ENCODE results near the gene ASB6.

ASB6 gene

DNA sequence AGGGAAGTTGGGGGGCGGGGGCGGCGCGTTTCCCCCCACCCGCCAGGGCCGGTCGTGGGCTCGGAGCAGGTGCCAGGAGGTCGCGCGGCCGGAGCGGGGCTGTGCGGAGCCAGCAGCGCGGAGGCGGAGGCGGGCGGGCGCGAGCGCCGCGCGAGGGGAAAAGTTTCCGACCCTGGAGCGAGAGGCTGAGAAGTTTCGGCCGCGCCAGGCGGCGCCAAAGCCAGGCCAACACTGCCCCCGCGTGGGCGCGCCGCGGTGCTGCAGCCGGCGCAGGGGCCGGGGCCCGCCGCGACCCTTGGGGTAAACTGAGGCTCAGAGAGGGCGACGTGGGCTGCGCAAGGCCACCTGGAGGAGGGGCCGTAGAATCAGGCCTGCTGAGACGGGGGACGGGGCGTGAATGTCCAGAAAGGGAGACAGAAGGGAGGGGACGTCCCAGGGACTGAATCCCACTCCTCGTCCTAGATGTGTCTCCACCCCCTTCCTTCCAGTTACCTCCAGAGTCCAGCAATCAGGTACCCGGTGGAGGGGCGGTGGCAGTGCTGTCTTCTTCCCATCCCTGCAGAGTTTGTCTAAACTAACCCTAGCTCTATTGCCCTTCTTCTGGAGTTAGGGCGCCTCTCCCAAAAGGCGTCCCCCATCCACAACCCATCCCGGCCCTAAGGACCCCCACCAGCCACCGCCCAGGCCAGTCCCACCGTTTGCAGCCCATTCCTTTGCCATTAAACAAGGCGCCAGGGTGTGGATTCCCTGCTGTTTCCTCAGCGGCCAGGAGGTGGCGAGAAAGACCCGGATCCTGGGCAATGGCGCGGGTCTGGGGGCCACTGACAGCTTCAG lies 31.3 kb downstream of the ASB6 start:
- TF ChIP-seq, protein P1, sequence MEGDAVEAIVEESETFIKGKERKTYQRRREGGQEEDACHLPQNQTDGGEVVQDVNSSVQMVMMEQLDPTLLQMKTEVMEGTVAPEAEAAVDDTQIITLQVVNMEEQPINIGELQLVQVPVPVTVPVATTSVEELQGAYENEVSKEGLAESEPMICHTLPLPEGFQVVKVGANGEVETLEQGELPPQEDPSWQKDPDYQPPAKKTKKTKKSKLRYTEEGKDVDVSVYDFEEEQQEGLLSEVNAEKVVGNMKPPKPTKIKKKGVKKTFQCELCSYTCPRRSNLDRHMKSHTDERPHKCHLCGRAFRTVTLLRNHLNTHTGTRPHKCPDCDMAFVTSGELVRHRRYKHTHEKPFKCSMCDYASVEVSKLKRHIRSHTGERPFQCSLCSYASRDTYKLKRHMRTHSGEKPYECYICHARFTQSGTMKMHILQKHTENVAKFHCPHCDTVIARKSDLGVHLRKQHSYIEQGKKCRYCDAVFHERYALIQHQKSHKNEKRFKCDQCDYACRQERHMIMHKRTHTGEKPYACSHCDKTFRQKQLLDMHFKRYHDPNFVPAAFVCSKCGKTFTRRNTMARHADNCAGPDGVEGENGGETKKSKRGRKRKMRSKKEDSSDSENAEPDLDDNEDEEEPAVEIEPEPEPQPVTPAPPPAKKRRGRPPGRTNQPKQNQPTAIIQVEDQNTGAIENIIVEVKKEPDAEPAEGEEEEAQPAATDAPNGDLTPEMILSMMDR (IDR thresholded peaks at IDR 0.05): peak; percentile 90

DNA sequence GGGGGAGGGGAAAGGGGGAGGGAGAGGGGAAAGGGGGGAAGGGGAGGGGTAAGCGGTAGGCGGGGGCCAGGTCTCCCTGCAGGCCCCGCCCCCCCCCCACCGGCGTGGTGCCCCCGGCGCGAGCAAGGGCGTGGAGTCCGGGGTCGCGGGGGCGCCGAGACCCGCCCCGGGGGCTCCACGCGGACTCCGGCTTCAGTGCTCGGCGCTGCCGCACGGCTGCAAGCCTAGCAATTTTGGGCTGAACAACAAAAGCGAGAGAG lies 31.8 kb downstream of the ASB6 start:
- TF ChIP-seq, protein P1 (IDR thresholded peaks at IDR 0.05): no peak

DNA sequence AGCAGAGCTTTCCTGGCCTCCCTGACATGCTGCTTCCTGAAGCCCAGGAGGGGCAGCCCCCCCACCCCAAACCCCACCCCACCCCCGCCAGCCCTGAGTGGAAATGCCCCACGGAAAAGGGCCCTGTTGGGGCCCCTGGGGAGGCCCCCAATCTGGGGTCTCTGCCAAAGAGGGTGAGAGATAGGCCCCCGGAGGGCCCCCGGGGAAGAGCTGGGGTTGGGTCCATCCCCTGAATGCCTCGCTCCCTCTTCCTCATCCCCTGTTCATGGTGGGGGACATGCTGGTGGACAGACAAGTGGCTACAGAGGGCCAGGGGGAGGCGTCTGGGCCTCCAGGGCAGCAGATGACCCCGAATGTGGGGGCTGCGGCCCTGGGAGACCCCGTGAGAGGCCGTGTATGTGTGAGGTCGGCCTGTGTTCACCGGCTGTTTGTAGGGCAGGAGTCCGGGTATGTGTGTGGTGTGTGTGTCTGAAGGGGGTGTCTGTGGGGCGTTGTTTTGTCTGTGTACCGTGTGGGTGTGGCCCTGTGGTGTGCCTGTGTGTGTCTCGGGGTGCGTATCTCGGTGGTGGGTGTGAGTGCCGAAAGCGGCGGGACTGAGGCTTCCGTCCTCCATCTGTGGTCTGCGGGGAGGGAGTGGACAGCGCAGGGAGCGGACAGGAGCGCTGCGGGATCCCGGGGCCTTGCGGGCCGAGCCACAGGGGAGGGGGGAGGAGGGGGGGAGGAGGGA lies 32.3 kb downstream of the ASB6 start:
- TF ChIP-seq, protein P1 (IDR thresholded peaks at IDR 0.05): no peak

DNA sequence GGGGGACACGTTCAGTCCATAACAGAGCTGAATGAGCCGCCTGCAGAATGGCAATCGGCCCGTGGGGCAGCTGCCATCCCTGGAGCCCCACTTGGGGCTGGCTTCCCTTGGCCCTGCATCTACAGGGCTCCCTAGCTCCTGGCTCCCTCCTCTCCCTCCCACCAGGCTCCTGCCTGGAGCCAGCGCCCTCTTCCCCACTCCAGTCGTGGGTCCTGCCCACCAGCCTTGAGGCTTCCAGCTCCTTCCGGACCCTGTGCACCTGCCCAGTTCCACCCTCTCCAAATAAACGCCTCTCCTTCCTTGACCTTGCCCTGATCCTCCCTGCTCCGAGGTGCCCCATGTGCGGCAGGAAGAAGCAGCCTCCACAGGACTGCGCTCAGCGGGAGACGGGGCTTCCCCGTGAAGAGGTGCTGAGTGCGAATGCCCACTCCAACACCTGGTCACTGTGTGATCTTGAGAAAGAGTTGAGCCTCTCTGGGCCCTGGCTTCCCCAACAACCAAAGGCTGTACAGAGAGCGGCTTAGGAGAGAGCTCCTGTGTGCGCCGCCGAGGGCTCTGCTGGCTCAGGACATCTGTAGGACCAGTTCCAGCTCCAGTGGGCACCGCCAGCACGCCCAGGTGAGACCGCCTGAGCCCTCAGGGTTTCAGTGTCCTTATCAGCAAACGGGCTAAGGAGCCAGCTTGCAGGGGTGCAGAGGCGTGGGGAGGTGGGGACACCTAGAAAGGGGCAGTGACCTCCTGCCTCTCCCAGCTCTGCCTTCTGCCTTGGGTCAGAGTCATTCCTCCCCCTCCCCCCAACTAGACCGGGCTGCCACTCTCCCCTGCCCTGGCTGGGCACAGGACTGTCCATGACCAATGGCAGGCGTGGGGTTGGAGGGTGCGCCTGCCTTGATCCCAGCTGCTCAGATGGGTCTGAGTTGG lies 33.1 kb downstream of the ASB6 start:
- TF ChIP-seq, protein P1 (IDR thresholded peaks at IDR 0.05): no peak

DNA sequence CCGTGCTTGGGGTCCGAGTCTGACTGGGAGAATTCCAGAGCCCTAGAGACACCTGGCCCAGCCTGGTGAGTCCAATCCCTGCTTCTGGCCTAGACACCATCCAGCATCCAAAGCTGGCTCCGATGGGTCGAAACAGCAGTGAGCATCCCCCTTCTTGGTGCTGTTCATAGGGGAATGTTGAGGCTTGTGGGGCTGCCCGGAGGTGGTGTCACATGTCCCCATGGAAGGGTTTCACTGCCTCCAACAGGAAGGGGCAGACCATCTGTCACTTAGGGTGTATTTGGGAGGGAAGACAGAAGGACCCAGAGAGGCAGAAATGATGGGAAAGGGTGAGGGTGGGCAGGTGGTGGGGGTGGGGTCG lies 34.9 kb downstream of the ASB6 start:
- TF ChIP-seq, protein P1 (IDR thresholded peaks at IDR 0.05): no peak

DNA sequence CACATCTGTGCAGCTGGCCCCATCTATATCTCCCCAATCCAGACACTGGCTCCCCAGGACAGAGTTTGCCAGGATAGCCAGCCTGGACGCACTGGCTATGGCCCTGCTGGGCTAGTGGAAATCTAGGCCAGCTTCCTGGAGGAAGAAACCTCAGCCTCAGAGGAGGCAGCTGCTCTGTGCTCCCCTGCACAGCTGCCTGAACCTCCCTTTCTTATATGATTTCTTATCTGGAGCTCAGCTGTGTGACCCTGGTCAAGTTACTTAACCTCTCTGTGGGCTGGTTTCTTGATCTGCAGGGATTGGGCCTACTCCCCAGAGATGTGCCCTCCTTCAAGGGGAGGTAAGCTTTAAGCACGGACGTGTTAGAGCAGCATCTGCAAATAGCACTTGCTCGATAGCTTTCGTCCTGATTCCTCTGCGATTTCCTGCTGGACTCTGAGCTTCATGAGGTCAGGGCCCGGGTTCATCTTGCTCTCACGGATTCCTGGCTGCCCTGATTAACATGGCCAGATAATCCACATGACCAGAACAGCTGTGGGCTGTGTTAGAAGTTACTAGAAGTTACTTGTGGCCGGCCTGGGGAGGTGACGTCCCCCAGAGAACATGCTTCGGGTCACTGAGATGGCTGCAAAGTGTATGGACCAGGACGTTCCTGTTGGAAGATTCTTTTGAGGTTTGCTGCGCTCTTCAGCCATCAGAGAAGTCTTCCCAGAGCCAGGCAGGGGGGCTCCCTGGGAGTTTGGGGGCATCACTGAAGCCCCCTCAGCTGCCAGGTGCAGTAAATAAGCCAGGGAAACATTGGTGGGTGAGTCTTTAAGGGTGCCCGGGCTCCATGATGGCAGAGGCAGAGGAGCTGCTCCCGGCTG lies 35.6 kb downstream of the ASB6 start:
- TF ChIP-seq, protein P1 (IDR thresholded peaks at IDR 0.05): no peak

- TF ChIP-seq, protein P1 (IDR thresholded peaks at IDR 0.05): no peak
Observed at GRCh38 chr9:129604766-129605163, 37.2 kb downstream of the ASB6 start.
